Rectal smooth muscle tissue (tissue), 1 donor: ENCODE results near the gene ACER2.
"Not testable (repeated sequence)": the region's sequence is repeated elsewhere in the genome, so short reads cannot be mapped to it uniquely, and the experiment has no call there.

Experiments
- H3K27ac ChIP-seq: one replicate; pipeline ENCODE4 v1.7.0; 2013; ENCODE audit warnings: low read depth, low read length, inconsistent platforms
- H3K27me3 ChIP-seq: one replicate; pipeline ENCODE4 v1.7.0; 2013; ENCODE audit warnings: low read length; ENCODE audit not compliant: control insufficient read depth, insufficient read depth
- H3K36me3 ChIP-seq: one replicate; pipeline ENCODE4 v1.7.0; 2013; ENCODE audit warnings: low read length; ENCODE audit not compliant: control insufficient read depth, insufficient read depth
- H3K4me1 ChIP-seq: one replicate; pipeline ENCODE4 v1.7.0; 2013; ENCODE audit warnings: low read length; ENCODE audit not compliant: control insufficient read depth, insufficient read depth
- H3K4me3 ChIP-seq: one replicate; pipeline ENCODE4 v1.7.0; 2013; ENCODE audit warnings: low read length
- H3K9ac ChIP-seq: one replicate; pipeline ENCODE4 v1.7.0; 2013; ENCODE audit warnings: low read length

ACER2 gene

GRCh38 chr9:19410594-19410993 is 1.8 kb downstream of the ACER2 start:
- H3K27me3 ChIP-seq: no peaks in the 10 kb centered on the region
- H3K4me3 ChIP-seq: no peak overlapping the region
- no peak overlapping the region for H3K9ac ChIP-seq
- no peaks in the 10 kb centered on the region for H3K4me1 ChIP-seq
- H3K36me3 ChIP-seq: no peaks in the 10 kb centered on the region
- H3K27ac ChIP-seq: no peak overlapping the region

DNA sequence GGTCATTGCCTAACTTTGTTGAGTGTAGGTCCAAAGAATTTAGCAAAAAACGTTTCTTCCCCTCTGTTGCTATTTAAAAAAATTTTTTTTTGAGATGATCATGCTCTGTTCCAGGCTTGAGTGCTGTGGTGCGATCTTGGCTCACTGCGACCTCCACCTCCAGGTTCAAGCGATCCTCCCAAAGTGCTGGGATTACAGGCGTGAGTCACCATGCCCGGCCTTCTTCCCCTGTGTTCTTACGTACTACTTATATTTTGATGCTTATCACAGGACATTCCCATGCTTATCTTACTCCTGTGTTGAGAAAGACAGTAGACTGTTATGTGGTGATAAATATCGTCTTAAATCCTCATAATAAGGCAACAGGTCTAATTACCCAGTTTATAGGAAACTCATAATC is 2.5 kb downstream of the ACER2 start:
- H3K36me3 ChIP-seq: no peaks in the 10 kb centered on the region
- H3K4me3 ChIP-seq: no peak overlapping the region
- no peaks in the 10 kb centered on the region for H3K27me3 ChIP-seq
- H3K4me1 ChIP-seq: no peaks in the 10 kb centered on the region
- H3K9ac ChIP-seq: no peak overlapping the region
- no peak overlapping the region for H3K27ac ChIP-seq

DNA sequence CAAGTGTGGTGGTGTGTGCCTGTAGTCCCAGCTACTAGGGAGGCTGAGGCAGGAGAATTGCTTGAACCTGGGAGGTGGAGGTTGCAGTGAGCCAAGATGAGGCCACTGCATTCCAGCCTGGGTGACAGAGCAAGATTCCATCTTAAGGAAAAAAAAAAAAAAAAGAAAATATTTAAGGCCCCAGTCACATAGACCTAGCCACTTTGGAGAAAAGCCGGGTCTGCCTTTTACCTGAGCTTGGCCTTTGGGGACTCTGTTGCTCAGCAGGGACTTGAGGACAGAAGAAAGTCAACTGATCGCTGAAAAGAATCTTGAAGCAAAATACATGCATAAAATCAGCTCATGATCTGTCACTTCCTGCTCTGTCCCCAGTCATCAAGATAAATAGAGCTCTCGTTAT is 4.6 kb downstream of the ACER2 start:
- not testable (repeated sequence) for H3K4me3 ChIP-seq, H3K27ac ChIP-seq, H3K36me3 ChIP-seq, H3K27me3 ChIP-seq, H3K4me1 ChIP-seq, H3K9ac ChIP-seq

GRCh38 chr9:19416143-19416542 is 7.3 kb downstream of the ACER2 start:
- Histone ChIP-seq H3K36me3 (no peaks in the 10 kb centered on the region), H3K9ac (no peak overlapping the region), H3K27me3 (no peaks in the 10 kb centered on the region), H3K4me3 (no peak overlapping the region), H3K4me1 (no peaks in the 10 kb centered on the region), H3K27ac (no peak overlapping the region)

DNA sequence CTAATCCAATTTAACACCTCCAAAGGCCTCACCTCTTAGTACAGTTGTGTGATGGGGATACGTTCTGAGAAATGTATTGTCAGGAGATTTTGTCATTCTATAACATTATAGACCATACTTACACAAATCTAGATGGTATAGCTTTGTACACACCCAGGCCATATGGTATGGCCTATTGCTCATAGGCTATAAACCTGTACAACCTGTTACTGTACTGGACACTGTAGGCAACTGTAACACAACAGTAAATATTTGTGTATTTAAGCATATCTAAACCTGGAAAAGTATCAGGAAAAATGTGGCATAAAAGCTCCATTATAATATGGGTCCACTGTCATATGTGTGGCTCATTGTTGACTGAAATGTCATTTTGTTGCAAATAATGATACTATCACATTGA is 12.1 kb downstream of the ACER2 start:
- no peak overlapping the region for H3K9ac ChIP-seq
- H3K27ac ChIP-seq: no peak overlapping the region
- H3K4me1 ChIP-seq: no peaks in the 10 kb centered on the region
- H3K4me3 ChIP-seq: no peak overlapping the region
- no peaks in the 10 kb centered on the region for H3K27me3 ChIP-seq
- H3K36me3 ChIP-seq: no peaks in the 10 kb centered on the region

DNA sequence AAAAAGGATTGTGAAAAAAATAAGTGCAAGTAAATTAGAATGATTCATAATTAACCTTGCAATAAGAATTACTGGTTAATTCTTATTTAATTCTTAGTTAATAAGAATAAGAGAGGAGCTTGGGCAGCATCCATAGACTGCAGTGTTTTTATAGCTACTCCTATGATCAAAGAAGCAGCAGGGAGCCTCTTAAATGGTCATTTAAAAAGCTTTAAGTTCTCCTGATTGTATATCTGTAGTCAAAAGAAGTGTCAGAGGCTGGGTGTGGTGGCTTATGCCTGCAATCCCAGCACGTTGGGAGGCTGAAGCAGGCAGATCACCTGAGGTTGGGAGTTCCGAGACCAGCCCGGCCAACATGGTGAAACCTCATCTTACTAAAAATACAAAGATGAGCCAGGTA is 14.4 kb downstream of the ACER2 start:
- Histone ChIP-seq H3K27me3 (no peaks in the 10 kb centered on the region), H3K9ac (no peak overlapping the region), H3K4me3 (no peak overlapping the region), H3K4me1 (no peaks in the 10 kb centered on the region), H3K27ac (no peak overlapping the region), H3K36me3 (no peaks in the 10 kb centered on the region)

- no peaks in the 10 kb centered on the region for H3K4me1 ChIP-seq
- no peak overlapping the region for H3K27ac ChIP-seq
- no peaks in the 10 kb centered on the region for H3K36me3 ChIP-seq
- H3K9ac ChIP-seq: no peak overlapping the region
- no peak overlapping the region for H3K4me3 ChIP-seq
- H3K27me3 ChIP-seq: no peaks in the 10 kb centered on the region
These were observed 15.5 kb downstream of the ACER2 start for GRCh38 chr9:19424176-19424779.

DNA sequence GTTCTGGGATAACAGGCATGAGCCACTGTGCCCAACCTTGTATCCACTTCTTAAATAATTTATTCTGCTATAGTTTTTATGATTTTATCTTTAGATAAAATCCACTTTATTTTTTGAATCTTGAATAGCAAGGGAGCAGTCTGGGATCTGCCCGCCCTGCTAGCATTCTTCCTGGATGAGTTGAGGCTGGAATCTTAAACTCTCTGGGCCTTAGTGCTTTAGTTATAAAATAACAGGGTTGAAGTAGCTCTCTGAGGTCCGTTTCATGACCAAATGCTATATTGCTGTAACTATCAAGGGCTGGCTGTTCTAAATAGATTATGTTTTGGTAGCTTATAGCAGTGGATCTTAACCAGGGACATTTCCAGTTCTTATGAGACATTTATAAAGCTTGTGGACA is 20.8 kb downstream of the ACER2 start:
- H3K4me3 ChIP-seq: no peak overlapping the region
- no peak overlapping the region for H3K27ac ChIP-seq
- H3K4me1 ChIP-seq: no peaks in the 10 kb centered on the region
- H3K9ac ChIP-seq: no peak overlapping the region
- no peaks in the 10 kb centered on the region for H3K27me3 ChIP-seq
- no peaks in the 10 kb centered on the region for H3K36me3 ChIP-seq

- H3K27me3 ChIP-seq: no peaks in the 10 kb centered on the region
- no peak overlapping the region for H3K4me3 ChIP-seq
- no peaks in the 10 kb centered on the region for H3K4me1 ChIP-seq
- no peak overlapping the region for H3K27ac ChIP-seq
- H3K36me3 ChIP-seq: no peaks in the 10 kb centered on the region
- H3K9ac ChIP-seq: no peak overlapping the region
These were observed 21.5 kb downstream of the ACER2 start for GRCh38 chr9:19430201-19430760.

- no peak overlapping the region for H3K4me3 ChIP-seq
- H3K4me1 ChIP-seq: no peaks in the 10 kb centered on the region
- no peaks in the 10 kb centered on the region for H3K36me3 ChIP-seq
- no peak overlapping the region for H3K27ac ChIP-seq
- no peak overlapping the region for H3K9ac ChIP-seq
- H3K27me3 ChIP-seq: no peaks in the 10 kb centered on the region
These were observed 22.8 kb downstream of the ACER2 start for GRCh38 chr9:19431361-19432171.

DNA sequence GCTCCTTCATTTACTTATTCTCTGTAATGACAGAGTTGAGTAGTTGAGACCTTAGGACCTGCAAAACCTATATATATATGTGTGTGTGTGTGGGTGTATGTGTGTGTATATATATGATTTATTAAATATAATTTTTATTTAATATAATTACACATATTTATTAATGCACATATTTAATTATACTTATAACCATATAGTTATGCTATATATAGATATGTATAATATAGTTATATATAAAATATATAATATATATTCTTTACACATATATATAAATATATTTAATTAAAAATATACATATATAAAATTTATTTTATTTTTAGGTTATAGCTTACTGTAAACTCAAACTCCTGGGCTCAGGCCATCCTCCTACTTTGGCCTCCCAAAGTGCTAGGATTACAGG is 23.7 kb downstream of the ACER2 start:
- no peak overlapping the region for H3K4me3 ChIP-seq
- no peaks in the 10 kb centered on the region for H3K4me1 ChIP-seq
- H3K27me3 ChIP-seq: no peaks in the 10 kb centered on the region
- no peak overlapping the region for H3K9ac ChIP-seq
- H3K36me3 ChIP-seq: no peaks in the 10 kb centered on the region
- H3K27ac ChIP-seq: no peak overlapping the region

DNA sequence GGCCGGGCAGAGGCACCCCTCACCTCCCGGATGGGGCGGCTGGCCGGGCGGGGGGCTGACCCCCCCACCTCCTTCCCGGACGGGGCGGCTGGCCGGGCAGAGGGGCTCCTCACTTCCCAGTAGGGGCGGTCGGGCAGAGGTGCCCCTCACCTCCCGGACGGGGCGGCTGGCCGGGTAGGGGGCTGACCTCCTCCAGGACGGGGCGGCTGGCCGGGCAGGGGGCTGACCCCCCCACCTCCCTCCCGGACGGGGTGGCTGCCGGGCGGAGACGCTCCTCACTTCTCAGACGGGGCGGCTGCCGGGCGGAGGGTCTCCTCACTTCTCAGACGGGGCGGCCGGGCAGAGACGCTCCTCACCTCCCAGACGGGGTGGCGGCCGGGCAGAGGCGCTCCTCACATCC is 24.9 kb downstream of the ACER2 start:
- not testable (repeated sequence) for H3K4me3 ChIP-seq, H3K4me1 ChIP-seq, H3K36me3 ChIP-seq, H3K27ac ChIP-seq, H3K27me3 ChIP-seq, H3K9ac ChIP-seq

GRCh38 chr9:19440376-19440775 is 31.6 kb downstream of the ACER2 start:
- Histone ChIP-seq H3K36me3 (no peaks in the 10 kb centered on the region), H3K4me1 (no peaks in the 10 kb centered on the region)

More at GRCh38 chr9:19440376-19440775, 31.6 kb downstream of the ACER2 start:
- no peak overlapping the region for H3K4me3 ChIP-seq
- H3K27ac ChIP-seq: no peak overlapping the region
- no peaks in the 10 kb centered on the region for H3K27me3 ChIP-seq
- no peak overlapping the region for H3K9ac ChIP-seq
